GM13977 (cell line): Measurements from ENCODE around the gene NHS.
A peak's percentile ranks its signal among the peaks of the same experiment; 100 is the strongest.

Experiments used
- DNase-seq: peaks from one replicate; pipeline ENCODE4 v3.0.0; 2012; ENCODE audit warnings: low spot score
- CTCF ChIP-seq: IDR thresholded peaks from 2 replicates; pipeline ENCODE4 v1.5.1; 2012; ENCODE audit warnings: mild to moderate bottlenecking, control low read depth; ENCODE audit not compliant: insufficient read depth; ENCODE audit errors: extremely low read depth, missing control alignments
- in situ Hi-C: fragments of 300-500 bp; cut with MboI; formaldehyde crosslinking; loops from one replicate; pipeline ENCODE4 v1.12.0; 2022; ENCODE audit warnings: low sequenced_read_pairs, low pct_unique_long_range_greater_than_20kb, mixed read lengths, inconsistent platforms; ENCODE audit not compliant: unreplicated experiment

The NHS gene

GRCh38 chrX:17737986-17738713 lies 363.1 kb downstream of the NHS start:
- in situ Hi-C loops, result no loop called here
- TF ChIP-seq CTCF, result no peak
- DNase-seq, result no peak

- TF ChIP-seq CTCF, result no peak
- in situ Hi-C loops, result no loop called here
- DNase-seq, result no peak
Observed at GRCh38 chrX:17738737-17739535, 363.9 kb downstream of the NHS start.

- in situ Hi-C loops, result no loop called here
- no peak for DNase-seq
- no peak for TF ChIP-seq CTCF
Observed at GRCh38 chrX:17740137-17741122, 365.4 kb downstream of the NHS start.

- TF ChIP-seq CTCF, result no peak
- in situ Hi-C loops, result no loop called here
- no peak for DNase-seq
Observed at GRCh38 chrX:17741123-17741511, 366.1 kb downstream of the NHS start.

GRCh38 chrX:17743913-17744312 lies 368.9 kb downstream of the NHS start:
- TF ChIP-seq CTCF, result no peak
- in situ Hi-C loops, result no loop called here
- no peak for DNase-seq

- peak; percentile 27 for TF ChIP-seq CTCF
- in situ Hi-C loops, result no loop called here
- no peak for DNase-seq
Observed at GRCh38 chrX:17744896-17745523, 370.0 kb downstream of the NHS start.
